Transverse colon (tissue), 4 donors: ENCODE results near the gene CPAMD8. TPM values are rescaled to one million over a fixed set of nuclear protein-coding genes. Genes with fewer than 3 reads are reported as not detected.

Source experiments
- DNase-seq: peaks from one replicate; pipeline ENCODE4 v3.0.0-alpha.2; 2019
- H3K27ac ChIP-seq, 4 donors: fragments of 200-600 bp; sonication (generic); 2 replicates each; pipeline ENCODE4 v1.5.1; 2016 to 2018; ENCODE audit warnings: inconsistent platforms in 4 of 4
- H3K27me3 ChIP-seq: fragments of 200-600 bp; sonication (generic); 2 replicates; pipeline ENCODE4 v1.5.1; 2017; ENCODE audit warnings: inconsistent platforms
- H3K36me3 ChIP-seq, 4 donors: fragments of 200-600 bp; sonication (generic); 2 replicates each; pipeline ENCODE4 v1.5.1; 2017 to 2019; ENCODE audit warnings: inconsistent platforms in 4 of 4
- H3K4me1 ChIP-seq, 4 donors: fragments of 200-600 bp; sonication (generic); 2 replicates each; pipeline ENCODE4 v1.5.1; 2017 to 2020; ENCODE audit warnings: inconsistent platforms in 4 of 4
- H3K4me3 ChIP-seq, 4 donors: fragments of 200-600 bp; sonication (generic); 1 replicate in 1 of 4; 2 replicates in 3 of 4; pipeline versions ENCODE4 v1.5.1 to v1.6.1; 2017 to 2019; ENCODE audit warnings: inconsistent platforms in 4 of 4
- H3K9me3 ChIP-seq, 2 donors: fragments of 200-600 bp; sonication (generic); 2 replicates each; pipeline ENCODE4 v1.5.1; 2017 to 2019; ENCODE audit warnings: inconsistent platforms in 2 of 2
- CTCF ChIP-seq, 5 experiments: fragments of 200-600 bp in 3 of 5; fragments of 450-650 bp in 2 of 5; sonication (generic) in 3 of 5; IDR thresholded peaks; 1 replicate in 2 of 5; 2 replicates in 3 of 5; pipeline ENCODE4 v1.5.1; 2016 to 2017; ENCODE audit warnings: antibody characterized with exemption in 5 of 5, inconsistent platforms in 3 of 5, mild to moderate bottlenecking in 2 of 5, moderate library complexity in 1 of 5
- EP300 ChIP-seq: sonication (generic); formaldehyde crosslinking; IDR thresholded peaks from one replicate; pipeline ENCODE4 v1.6.1; 2017; ENCODE audit warnings: antibody characterized with exemption, low read depth
- POLR2A ChIP-seq: fragments of 450-650 bp; IDR thresholded peaks from one replicate; pipeline ENCODE4 v1.6.1; 2016; ENCODE audit warnings: antibody characterized with exemption, mild to moderate bottlenecking, moderate library complexity
- POLR2AphosphoS5 ChIP-seq, 3 donors: sonication (generic); formaldehyde crosslinking; IDR thresholded peaks; one replicate each; pipeline ENCODE4 v1.6.1; 2016; ENCODE audit warnings: antibody characterized with exemption in 3 of 3
- WGBS, 2 donors: methylation state at CpG; one replicate each; pipeline ENCODE4 v1.1.5; 2018; ENCODE audit warnings: low coverage in 1 of 2; 5-methylcytosine and 5-hydroxymethylcytosine counted together
- in situ Hi-C, 4 donors: fragments of 200-750 bp; cut with MboI; loops; one replicate each; pipeline versions ENCODE4 v1.15.0 to v1.15.1; 2017; ENCODE audit warnings: low sequenced_read_pairs in 3 of 4, low pct_ligation_motif_present in 1 of 4, low pct_unique_long_range_greater_than_20kb in 1 of 4
- intact Hi-C: fragments of 100-400 bp; cut with DNase I; formaldehyde crosslinking; loops from one replicate; pipeline ENCODE4 v1.15.1; 2023; ENCODE audit warnings: low total_unique reads
- total RNA-seq, 4 donors: library from RNA; depleted of rRNA; stranded (reverse); fragments of >200 nt; gene quantifications; one replicate each; pipeline ENCODE4 v1.1.0, GENCODE V29; 2016

CPAMD8 gene
- total RNA-seq, 4 donors from 2014 or later: 1.4 to 20.9 (median 7.7) TPM

- in situ Hi-C loops: loop anchor here (10.0 to 25.0 kb wide), 2 partner anchors 224 to 226 kb away; partner anchors contain the start of gene ANKLE1 (in 4 of the 4)
- Histone ChIP-seq H3K36me3 (peaks cover 0 to 20% (median 6%) of the 10 kb centered on the region in 4 donors), H3K27ac (peak overlapping the region; percentile 59 to 86 (median 72)), H3K4me3 (no peak overlapping the region), H3K27me3 (no peaks in the 10 kb centered on the region), H3K9me3 (no peaks in the 10 kb centered on the region), H3K4me1 (peaks cover 0 to 32% (median 22%) of the 10 kb centered on the region in 4 donors)
- TF ChIP-seq EP300 (no peak), CTCF (IDR thresholded peaks at IDR 0.05) (no peak), POLR2A (no peak), POLR2AphosphoS5 (IDR thresholded peaks at IDR 0.05) (no peak)
- intact Hi-C loops: no loop called here
- DNase-seq: no peak
- 76 to 80% methylated on average over 3 of the region's 3 CpGs for WGBS, 2 donors
Measured at GRCh38 chr19:17060802-17061201, 34.2 kb upstream of the CPAMD8 start.

GRCh38 chr19:17058236-17058635 is 31.6 kb upstream of the CPAMD8 start:
- no peak overlapping the region for H3K27ac ChIP-seq
- in situ Hi-C loops (loop anchor here in 3 of 4 donors (10.0 to 25.0 kb wide), 3 partner anchors 229 to 293 kb away; partner anchors contain the start of gene ANKLE1 (in 1 of the 3)), intact Hi-C loops (loop anchor here (10.0 kb wide), 1 partner anchor 283 kb away; no protein-coding TSS in a partner anchor)
- no peak for TF ChIP-seq POLR2AphosphoS5 (IDR thresholded peaks at IDR 0.05)
- TF ChIP-seq CTCF (IDR thresholded peaks at IDR 0.05): no peak
- H3K4me3 ChIP-seq: no peak overlapping the region
- H3K27me3 ChIP-seq: no peaks in the 10 kb centered on the region
- peaks cover 0 to 31% (median 18%) of the 10 kb centered on the region in 4 donors for H3K4me1 ChIP-seq
- WGBS, 2 donors: 96 to 97% methylated on average over 6 to 8 of the region's 8 CpGs
- no peaks in the 10 kb centered on the region for H3K9me3 ChIP-seq
- no peak for DNase-seq
- H3K36me3 ChIP-seq: peaks cover 0 to 20% (median 6%) of the 10 kb centered on the region in 4 donors

DNA sequence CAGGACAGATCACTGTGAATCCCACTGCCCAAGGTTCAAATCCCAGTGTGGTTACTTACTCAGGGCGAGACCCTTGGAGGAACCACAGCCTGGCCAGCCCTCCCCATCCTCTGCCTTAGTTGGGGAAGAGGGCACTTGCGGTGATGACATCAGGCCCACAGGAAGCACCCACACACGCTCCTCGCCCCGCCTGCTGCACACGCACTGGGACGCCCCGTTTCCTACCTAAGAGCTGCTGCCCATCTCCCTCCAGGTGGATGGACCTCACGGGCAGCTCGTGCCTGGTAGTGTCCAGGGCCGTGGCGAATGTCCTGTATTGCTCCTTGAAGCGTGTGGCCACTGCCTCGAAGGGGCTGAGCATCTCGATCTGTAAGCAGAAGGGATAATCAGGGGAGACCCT is 29.0 kb upstream of the CPAMD8 start:
- no peak for DNase-seq
- Histone ChIP-seq H3K27ac (no peak overlapping the region), H3K9me3 (no peaks in the 10 kb centered on the region), H3K4me1 (peaks cover 0 to 5% (median 3%) of the 10 kb centered on the region in 4 donors), H3K4me3 (no peak overlapping the region), H3K36me3 (peaks cover 0 to 20% (median 6%) of the 10 kb centered on the region in 4 donors), H3K27me3 (no peaks in the 10 kb centered on the region)
- 95% methylated on average over 15 of the region's 15 CpGs; no CpG with 5 or more reads in 1 of the 2 donors for WGBS, 2 donors
- intact Hi-C loops: loop anchor here (10.0 kb wide), 1 partner anchor 281 kb away; no protein-coding TSS in a partner anchor
- no peak for TF ChIP-seq CTCF (IDR thresholded peaks at IDR 0.05)
- TF ChIP-seq POLR2A: no peak
- TF ChIP-seq POLR2AphosphoS5 (IDR thresholded peaks at IDR 0.05): no peak
- TF ChIP-seq EP300: no peak
- in situ Hi-C loops: loop anchor here in 3 of 4 donors (10.0 to 25.0 kb wide), 3 partner anchors 232 to 291 kb away; partner anchors contain the start of gene ANKLE1 (in 1 of the 3)

GRCh38 chr19:17054746-17055145 is 28.1 kb upstream of the CPAMD8 start:
- DNase-seq: no peak
- H3K27me3 ChIP-seq: no peaks in the 10 kb centered on the region
- no peak overlapping the region for H3K4me3 ChIP-seq
- in situ Hi-C loops: loop anchor here in 3 of 4 donors (10.0 to 25.0 kb wide), 3 partner anchors 233 to 290 kb away; partner anchors contain the start of gene ANKLE1 (in 1 of the 3)
- no peak for TF ChIP-seq CTCF (IDR thresholded peaks at IDR 0.05)
- TF ChIP-seq EP300: no peak
- TF ChIP-seq POLR2A: no peak
- TF ChIP-seq POLR2AphosphoS5 (IDR thresholded peaks at IDR 0.05): no peak
- H3K36me3 ChIP-seq: peaks cover 0 to 20% (median 6%) of the 10 kb centered on the region in 4 donors
- WGBS, 2 donors: 91% methylated on average over 5 of the region's 5 CpGs; no CpG with 5 or more reads in 1 of the 2 donors
- H3K27ac ChIP-seq: no peak overlapping the region
- H3K4me1 ChIP-seq: peaks cover 0 to 2% (median 0%) of the 10 kb centered on the region in 4 donors
- no peaks in the 10 kb centered on the region for H3K9me3 ChIP-seq
- intact Hi-C loops: loop anchor here (10.0 kb wide), 1 partner anchor 280 kb away; no protein-coding TSS in a partner anchor
